ENCODE results near the gene SKOR2.

DNA sequence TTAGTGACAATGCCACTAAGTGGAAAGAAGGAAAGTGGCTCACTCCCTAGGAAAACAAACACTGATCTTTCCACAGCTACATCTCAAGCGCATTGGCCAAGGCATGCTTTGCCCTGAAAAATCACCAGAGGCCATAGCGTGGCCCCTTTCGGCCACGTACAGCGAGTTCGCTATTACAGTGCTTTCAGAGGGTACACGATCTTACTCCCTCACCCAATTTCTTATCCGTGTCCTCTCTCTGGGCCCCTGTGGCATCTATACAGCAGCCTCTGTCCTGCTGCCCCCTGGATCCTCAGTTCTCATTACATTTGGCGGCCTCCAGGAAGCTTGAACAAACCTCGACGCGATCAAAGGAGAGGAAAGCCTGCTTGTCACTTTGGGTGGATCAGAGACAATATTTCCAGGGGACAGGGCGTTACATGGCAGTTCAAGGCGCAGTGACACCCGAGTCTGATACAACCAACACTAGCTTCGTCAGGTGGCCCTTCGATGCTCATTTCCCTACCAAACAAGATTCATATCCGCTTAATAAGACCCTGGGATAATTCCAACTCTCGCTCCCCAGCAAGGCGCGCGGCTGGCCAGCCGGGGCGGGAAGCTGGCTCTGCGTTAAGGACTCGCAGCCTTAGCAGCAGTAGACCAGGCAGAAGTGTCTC is 941 bp downstream of the SKOR2 start:
- no peak for TF ChIP-seq CTCF (IDR thresholded peaks at IDR 0.05)
- no peak for TF ChIP-seq EZH2 (IDR thresholded peaks at IDR 0.05; ENCODE audit: borderline replicate concordance, insufficient read depth, low read depth, low read length, poor library complexity, severe bottlenecking)
